ENCODE data around the gene MITD1. TPM values are rescaled to one million over a fixed set of nuclear protein-coding genes. Genes with fewer than 3 reads are reported as not detected.

Gene MITD1
- total and polyA plus RNA-seq, 2 of the 13 experiments (the other 11 are each of a cell fraction or from before 2014, with no cell fraction given) = 17.8 to 43.7 TPM

DNA sequence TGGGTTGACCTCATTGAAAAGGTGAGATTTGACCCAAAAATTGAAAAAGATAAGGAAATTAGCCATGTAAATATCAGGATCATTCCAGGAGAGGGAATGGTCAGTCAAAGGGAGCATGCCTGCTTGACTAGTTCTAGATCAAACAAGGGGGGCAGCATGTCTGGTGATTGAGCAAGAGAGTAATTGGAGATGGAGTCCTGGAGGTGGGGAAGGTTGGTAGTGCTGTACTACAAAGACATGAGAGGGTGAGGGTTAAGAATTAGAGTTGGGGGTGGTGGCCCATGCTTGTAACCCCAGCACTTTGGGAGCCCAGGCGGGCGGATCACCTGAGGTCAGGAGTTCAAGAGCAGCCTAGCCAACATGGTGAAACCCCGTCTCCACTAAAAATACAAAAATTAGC lies 2.2 kb upstream of the MITD1 start (continued):
- TF ChIP-seq, protein P1, sequence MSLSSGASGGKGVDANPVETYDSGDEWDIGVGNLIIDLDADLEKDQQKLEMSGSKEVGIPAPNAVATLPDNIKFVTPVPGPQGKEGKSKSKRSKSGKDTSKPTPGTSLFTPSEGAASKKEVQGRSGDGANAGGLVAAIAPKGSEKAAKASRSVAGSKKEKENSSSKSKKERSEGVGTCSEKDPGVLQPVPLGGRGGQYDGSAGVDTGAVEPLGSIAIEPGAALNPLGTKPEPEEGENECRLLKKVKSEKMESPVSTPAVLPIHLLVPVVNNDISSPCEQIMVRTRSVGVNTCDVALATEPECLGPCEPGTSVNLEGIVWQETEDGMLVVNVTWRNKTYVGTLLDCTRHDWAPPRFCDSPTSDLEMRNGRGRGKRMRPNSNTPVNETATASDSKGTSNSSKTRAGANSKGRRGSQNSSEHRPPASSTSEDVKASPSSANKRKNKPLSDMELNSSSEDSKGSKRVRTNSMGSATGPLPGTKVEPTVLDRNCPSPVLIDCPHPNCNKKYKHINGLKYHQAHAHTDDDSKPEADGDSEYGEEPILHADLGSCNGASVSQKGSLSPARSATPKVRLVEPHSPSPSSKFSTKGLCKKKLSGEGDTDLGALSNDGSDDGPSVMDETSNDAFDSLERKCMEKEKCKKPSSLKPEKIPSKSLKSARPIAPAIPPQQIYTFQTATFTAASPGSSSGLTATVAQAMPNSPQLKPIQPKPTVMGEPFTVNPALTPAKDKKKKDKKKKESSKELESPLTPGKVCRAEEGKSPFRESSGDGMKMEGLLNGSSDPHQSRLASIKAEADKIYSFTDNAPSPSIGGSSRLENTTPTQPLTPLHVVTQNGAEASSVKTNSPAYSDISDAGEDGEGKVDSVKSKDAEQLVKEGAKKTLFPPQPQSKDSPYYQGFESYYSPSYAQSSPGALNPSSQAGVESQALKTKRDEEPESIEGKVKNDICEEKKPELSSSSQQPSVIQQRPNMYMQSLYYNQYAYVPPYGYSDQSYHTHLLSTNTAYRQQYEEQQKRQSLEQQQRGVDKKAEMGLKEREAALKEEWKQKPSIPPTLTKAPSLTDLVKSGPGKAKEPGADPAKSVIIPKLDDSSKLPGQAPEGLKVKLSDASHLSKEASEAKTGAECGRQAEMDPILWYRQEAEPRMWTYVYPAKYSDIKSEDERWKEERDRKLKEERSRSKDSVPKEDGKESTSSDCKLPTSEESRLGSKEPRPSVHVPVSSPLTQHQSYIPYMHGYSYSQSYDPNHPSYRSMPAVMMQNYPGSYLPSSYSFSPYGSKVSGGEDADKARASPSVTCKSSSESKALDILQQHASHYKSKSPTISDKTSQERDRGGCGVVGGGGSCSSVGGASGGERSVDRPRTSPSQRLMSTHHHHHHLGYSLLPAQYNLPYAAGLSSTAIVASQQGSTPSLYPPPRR (CRISPR knock-in tag; IDR thresholded peaks at IDR 0.05; ENCODE audit: borderline replicate concordance) = 0 out of 2 replicates have a peak, but pooled peaks have one; percentile 37
- no peak for TF ChIP-seq ZNF629 (CRISPR knock-in tag; conservative IDR thresholded peaks at IDR 0.05)

DNA sequence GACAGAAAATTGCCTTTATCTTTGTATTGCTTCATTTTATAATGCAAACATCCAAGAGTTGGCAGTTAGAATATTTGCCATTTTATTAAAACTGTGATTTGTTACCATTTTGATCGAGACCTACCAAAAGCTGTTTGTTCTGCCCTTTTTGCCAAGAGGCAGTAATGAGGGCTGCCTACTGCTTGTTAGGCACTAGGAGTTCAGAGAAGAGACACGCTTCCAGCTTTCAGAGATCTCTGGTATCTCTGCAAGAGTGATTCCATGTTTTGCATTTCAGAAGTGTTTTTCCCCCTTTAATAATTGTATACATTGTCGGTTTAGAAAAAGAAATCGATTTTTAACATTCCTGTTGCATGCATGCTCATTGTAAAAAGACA lies 754 bp upstream of the MITD1 start:
- Histone ChIP-seq H3K4me2 (ENCODE audit: low read depth, low read length) (peak overlapping the region; percentile 83), H4K20me1 (ENCODE audit: insufficient read depth, low read length) (no peaks in the 10 kb centered on the region), H3K4me3 (replicated peaks in 1 of 3; ENCODE audit: insufficient read depth in 1 of 3, low read depth in 2 of 3, low read length in 3 of 3) (peak overlapping the region; percentile 68 to 84 (median 84)), H3K27me3 (ENCODE audit: control insufficient read depth in 1 of 2, insufficient read depth in 2 of 2, low read length in 2 of 2) (no peaks in the 10 kb centered on the region; a peak in 1 of 5 replicates), H3K36me3 (replicated peaks in 1 of 2; ENCODE audit: control insufficient read depth in 1 of 2, insufficient read depth in 2 of 2, low read length in 2 of 2) (0 out of 5 replicates have a peak, but pooled peaks cover 0 to 2% of the 10 kb centered on the region in 2 experiments), H3K9ac (ENCODE audit: insufficient read depth, low read depth, low read length) (peak overlapping the region; percentile 82), H3K79me2 (ENCODE audit: insufficient read depth, low read length) (peaks cover 65% of the 10 kb centered on the region), H2AFZ (ENCODE audit: low read length) (peak overlapping the region; percentile 66), H3K9me3 (ENCODE audit: low read length) (no peaks in the 10 kb centered on the region), H3K4me1 (ENCODE audit: insufficient read depth, low read length) (peaks cover 46% of the 10 kb centered on the region), H3K27ac (ENCODE audit: extremely low read length, insufficient read depth, low read length) (peak overlapping the region; percentile 83)
- ATAC-seq (peak; percentile 26), FAIRE-seq (no peak), DNase-seq (ENCODE audit: low spot score) (peak; percentile 24)
- POLR2A ChIA-PET = interaction anchor here (1.2 to 3.4 kb wide), 7 partner anchors 9 to 309 kb away, joined by 3 to 103 read pairs (median 9); partner anchors contain the start of genes C2orf15, EIF5B, LIPT1 and TSGA10
- no TSS peak for BruUV-seq (replicated peaks)
- intact Hi-C loops (cut with micrococcal nuclease; ENCODE audit: unreplicated experiment) = loop anchor here (1.0 to 10.0 kb wide), 5 partner anchors 27 to 313 kb away; partner anchors contain the start of genes LIPT1, REV1, TSGA10 and TXNDC9
- WGBS (ENCODE audit: low lambda C conversion rate) = 0% methylated on average over 4 of the region's 4 CpGs
- TF ChIP-seq KLF9 (CRISPR knock-in tag; IDR thresholded peaks at IDR 0.05; ENCODE audit: low read depth) (peak; percentile 1; the same call in 1 of the 2 replicates), ZNF24 (IDR thresholded peaks at IDR 0.05) (0 out of 2 replicates have a peak, but pooled peaks have one; percentile 6), FOXJ3 (CRISPR knock-in tag; IDR thresholded peaks at IDR 0.05; ENCODE audit: borderline replicate concordance) (no peak), MAFF (IDR thresholded peaks at IDR 0.05; ENCODE audit: low read depth, low read length) (no peak), ZSCAN30 (CRISPR knock-in tag; IDR thresholded peaks at IDR 0.05) (0 out of 2 replicates have a peak, but pooled peaks have one; percentile 29), PHB2 (IDR thresholded peaks at IDR 0.05; ENCODE audit: partially characterized antibody) (no peak), MAFK (conservative IDR thresholded peaks at IDR 0.05 in 1 of 2, IDR thresholded peaks at IDR 0.05 in 1 of 2; ENCODE audit: low read length in 2 of 2) (no peak)
- TF ChIP-seq, protein P2, sequence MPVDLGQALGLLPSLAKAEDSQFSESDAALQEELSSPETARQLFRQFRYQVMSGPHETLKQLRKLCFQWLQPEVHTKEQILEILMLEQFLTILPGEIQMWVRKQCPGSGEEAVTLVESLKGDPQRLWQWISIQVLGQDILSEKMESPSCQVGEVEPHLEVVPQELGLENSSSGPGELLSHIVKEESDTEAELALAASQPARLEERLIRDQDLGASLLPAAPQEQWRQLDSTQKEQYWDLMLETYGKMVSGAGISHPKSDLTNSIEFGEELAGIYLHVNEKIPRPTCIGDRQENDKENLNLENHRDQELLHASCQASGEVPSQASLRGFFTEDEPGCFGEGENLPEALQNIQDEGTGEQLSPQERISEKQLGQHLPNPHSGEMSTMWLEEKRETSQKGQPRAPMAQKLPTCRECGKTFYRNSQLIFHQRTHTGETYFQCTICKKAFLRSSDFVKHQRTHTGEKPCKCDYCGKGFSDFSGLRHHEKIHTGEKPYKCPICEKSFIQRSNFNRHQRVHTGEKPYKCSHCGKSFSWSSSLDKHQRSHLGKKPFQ (CRISPR knock-in tag; IDR thresholded peaks at IDR 0.05; ENCODE audit: insufficient replicate concordance) = peak; percentile 0
- TF ChIP-seq, protein P3, sequence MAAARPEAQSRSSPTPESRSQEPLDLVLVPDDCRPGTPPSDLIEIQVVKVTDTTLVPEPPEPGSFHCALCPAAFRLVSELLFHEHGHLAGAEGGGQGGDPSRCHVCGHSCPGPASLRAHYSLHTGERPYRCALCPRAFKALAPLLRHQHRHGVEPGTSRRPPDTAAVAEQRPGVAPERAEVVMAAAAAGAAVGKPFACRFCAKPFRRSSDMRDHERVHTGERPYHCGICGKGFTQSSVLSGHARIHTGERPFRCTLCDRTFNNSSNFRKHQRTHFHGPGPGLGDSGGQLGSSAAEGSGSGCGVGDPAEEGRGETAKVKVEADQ (CRISPR knock-in tag; IDR thresholded peaks at IDR 0.05; ENCODE audit: borderline replicate concordance) = no peak
- CTCF ChIA-PET (ENCODE audit: low intra/inter-chr PET ratio, low total read pairs) = no interaction called here
- in situ Hi-C loops (cut with HindIII; ENCODE audit: extremely low pct_ligation_motif_present, low pct_unique_long_range_greater_than_20kb) = loop anchor here (5.0 kb wide), 1 partner anchor 156 kb away; the partner anchor contains the start of genes EIF5B and TXNDC9

Data from HepG2 (cell line).